AG09319 (cell line): ENCODE measurements around the gene CCDC192.
"Not testable (repeated sequence)": the region's sequence is repeated elsewhere in the genome, so short reads cannot be mapped to it uniquely, and the experiment has no call there.

ENCODE experiments used
- DNase-seq: peaks from one replicate; pipeline ENCODE4 v3.0.0-alpha.2; 2010; ENCODE audit warnings: low read depth; ENCODE audit errors: extremely low read depth
- TF ChIP-seq, protein P1 (sequence below): IDR thresholded peaks from 2 replicates; pipeline ENCODE4 v1.5.1; 2011; ENCODE audit warnings: low read depth, mild to moderate bottlenecking, inconsistent platforms, low read length, moderate library complexity

CCDC192 gene

DNA sequence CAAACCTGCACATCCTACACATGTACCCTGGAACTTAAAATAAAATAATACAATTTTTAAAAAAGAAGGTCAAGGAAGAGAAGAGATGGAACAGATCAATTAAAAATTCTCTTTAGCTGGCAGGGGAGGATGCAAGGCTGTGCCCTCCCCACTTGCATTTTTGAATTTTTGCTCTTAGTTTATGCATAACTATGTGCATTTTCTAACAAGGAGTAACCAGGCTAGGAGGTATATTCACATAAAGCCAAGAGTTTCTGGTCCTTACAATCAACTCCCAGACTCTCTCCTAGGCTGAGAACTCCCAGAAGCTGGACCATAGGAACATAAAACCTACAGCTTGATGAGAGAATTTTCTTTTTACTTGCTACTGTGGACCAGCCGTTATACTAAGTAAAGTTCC lies 29.8 kb downstream of the CCDC192 start:
- TF ChIP-seq, protein P1, sequence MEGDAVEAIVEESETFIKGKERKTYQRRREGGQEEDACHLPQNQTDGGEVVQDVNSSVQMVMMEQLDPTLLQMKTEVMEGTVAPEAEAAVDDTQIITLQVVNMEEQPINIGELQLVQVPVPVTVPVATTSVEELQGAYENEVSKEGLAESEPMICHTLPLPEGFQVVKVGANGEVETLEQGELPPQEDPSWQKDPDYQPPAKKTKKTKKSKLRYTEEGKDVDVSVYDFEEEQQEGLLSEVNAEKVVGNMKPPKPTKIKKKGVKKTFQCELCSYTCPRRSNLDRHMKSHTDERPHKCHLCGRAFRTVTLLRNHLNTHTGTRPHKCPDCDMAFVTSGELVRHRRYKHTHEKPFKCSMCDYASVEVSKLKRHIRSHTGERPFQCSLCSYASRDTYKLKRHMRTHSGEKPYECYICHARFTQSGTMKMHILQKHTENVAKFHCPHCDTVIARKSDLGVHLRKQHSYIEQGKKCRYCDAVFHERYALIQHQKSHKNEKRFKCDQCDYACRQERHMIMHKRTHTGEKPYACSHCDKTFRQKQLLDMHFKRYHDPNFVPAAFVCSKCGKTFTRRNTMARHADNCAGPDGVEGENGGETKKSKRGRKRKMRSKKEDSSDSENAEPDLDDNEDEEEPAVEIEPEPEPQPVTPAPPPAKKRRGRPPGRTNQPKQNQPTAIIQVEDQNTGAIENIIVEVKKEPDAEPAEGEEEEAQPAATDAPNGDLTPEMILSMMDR = no peak
- no peak for DNase-seq

DNA sequence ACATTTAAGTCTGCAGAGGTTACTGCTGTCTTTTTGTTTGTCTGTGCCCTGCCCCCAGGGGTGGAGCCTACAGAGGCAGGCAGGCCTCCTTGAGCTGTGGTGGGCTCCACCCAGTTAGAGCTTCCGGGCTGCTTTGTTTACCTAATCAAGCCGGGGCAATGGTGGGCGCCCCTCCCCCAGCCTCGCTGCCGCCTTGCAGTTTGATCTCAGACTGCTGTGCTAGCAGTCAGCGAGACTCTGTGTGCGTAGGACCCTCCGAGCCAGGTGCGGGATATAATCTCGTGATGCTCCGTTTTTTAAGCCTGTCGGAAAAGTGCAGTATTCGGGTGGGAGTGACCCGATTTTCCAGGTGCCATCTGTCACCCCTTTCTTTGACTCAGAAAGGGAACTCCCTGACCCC lies 36.2 kb downstream of the CCDC192 start:
- DNase-seq = not testable (repeated sequence)

DNA sequence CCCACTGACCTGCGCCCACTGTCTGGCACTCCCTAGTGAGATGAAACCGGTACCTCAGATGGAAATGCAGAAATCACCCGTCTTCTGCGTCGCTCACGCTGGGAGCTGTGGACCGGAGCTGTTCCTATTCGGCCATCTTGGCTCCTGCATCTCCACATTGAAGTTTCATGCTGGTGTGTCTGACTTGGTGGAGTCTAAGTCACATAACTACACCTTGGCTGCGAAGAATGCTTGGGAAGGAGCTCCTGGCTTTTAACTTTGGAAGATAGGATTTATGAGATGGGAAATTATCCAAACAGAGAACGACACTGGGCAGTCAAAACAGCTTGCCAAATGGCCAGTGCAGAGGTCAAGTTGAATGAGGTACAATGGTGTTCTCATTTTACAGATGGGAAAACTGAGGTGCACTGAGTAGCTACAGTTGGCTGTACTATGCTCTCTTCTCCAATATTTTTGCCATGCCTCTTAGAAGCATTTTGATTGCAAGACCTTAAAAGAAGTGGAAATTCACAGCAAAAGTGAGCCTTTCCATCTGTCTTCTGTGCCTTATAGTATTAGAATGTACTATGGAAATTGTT lies 36.7 kb downstream of the CCDC192 start:
- TF ChIP-seq, protein P1 = no peak
- DNase-seq = no peak

DNA sequence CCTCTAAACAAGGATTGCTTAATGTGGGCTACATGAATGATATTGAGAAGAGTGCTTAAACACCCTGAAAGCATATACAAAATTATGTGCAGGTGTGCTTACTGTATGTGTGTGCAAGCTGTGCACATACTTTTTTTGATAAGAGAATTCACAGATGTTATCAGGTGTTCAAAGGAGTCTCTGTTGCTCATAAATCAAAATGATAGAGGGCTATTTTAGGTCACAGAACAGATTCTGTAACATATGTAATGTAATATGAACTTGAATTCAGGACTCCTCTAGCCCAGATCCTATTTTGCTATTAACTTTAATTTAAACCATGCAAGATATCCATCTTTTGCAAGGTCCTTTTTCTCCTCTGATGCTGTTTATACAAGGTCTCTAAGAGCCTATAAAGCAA lies 38.2 kb downstream of the CCDC192 start:
- TF ChIP-seq, protein P1 = no peak
- DNase-seq = no peak

DNA sequence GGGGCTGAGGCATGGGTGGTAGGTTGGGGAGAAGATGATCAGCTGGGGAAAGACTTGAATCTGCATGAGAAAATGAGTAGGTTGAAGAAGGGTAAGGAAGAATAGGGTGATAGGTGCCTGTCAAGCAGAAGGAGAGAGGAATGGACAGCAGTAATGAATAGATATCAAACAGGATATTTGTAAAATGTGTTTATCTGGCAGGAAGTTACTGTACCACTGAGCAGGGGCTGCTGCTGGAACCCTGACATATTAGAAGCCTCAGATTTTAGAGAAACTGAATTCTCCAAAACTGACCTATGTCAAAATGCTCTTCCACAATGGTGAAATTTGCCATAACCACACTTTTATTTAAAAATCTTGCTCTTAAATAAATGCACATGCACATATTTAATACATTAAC lies 41.0 kb downstream of the CCDC192 start:
- TF ChIP-seq, protein P1 = no peak
- no peak for DNase-seq

DNA sequence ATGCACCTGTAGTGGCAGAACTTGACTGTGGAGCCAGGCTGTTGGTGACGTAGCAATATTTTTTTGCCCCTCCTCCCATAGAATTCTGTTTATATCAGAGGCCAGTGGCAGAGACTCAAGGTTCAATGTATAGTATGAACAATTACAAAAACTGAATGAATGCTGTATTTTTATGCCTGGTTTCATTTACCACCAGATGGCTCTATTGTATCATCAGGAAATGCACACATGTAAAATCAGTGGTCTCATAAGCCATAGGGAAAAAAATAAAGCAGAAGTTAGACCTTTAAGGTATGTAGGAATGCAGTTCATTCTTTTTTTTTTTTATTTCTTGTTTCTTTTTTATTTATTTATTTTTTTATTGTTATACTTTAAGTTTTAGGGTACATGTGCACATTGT lies 43.6 kb downstream of the CCDC192 start:
- no peak for DNase-seq
- TF ChIP-seq, protein P1 = peak; percentile 56

DNA sequence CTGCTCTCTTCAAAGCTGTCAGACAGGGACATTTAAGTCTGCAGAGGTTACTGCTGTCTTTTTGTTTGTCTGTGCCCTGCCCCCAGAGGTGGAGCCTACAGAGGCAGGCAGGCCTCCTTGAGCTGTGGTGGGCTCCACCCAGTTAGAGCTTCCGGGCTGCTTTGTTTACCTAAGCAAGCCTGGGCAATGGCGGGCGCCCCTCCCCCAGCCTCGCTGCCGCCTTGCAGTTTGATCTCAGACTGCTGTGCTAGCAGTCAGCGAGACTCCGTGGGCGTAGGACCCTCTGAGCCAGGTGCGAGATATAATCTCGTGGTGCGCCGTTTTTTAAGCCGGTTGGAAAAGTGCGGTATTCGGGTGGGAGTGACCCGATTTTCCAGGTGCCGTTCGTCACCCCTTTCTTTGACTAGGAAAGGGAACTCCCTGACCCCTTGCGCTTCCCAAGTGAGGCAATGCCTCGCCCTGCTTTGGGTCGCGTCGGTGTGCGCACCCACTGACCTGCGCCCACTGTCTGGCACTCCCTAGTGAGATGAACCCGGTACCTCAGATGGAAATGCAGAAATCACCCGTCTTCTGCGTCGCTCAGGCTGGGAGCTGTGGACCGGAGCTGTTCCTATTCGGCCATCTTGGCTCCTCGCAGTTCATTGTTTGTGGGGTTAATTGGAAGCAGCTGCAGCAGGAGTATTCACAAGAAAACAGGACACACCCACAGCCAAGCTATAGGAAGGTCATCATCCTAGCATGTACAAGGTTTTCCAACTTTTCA lies 49.5 kb downstream of the CCDC192 start:
- DNase-seq = not testable (repeated sequence)

DNA sequence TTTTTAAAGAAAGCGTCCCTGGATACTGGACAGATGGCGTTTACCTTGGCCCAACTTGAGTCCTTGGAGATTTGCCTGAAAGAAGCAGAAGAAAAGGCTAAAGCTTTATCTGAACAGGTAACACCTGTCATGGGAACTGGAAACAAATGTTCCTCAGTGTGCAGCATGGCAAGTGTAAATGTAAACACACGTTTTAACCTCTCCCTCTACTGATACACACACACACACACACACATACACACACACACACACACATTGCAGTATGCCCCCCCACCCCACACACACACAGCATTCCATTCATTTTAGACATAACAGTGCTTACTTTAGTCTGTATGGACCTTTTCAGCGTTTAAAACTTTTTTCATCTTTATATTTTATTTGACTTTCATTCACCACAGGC lies 51.1 kb downstream of the CCDC192 start:
- DNase-seq = no peak
- TF ChIP-seq, protein P1 = no peak
